Thoracic aorta (tissue), 2 donors: ENCODE data around the gene C6orf89. TPM values are rescaled to one million over a fixed set of nuclear protein-coding genes. Genes with fewer than 3 reads are reported as not detected.
"Not testable (repeated sequence)": the region's sequence is repeated elsewhere in the genome, so short reads cannot be mapped to it uniquely, and the experiment has no call there.

ENCODE experiments used
- ATAC-seq: fragments of 150-250 bp; one replicate; pipeline ENCODE4 v1.8.0; 2017; ENCODE audit warnings: low read depth; ENCODE audit not compliant: insufficient number of reproducible peaks, low FRiP score
- DNase-seq: peaks from one replicate; pipeline ENCODE4 v3.0.0-alpha.2; 2020; ENCODE audit warnings: low spot score
- H3K27ac ChIP-seq, 2 donors: fragments of 200-600 bp; sonication (generic); 1 replicate in 1 of 2; 2 replicates in 1 of 2; pipeline ENCODE4 v1.5.1; 2016; ENCODE audit warnings: mild to moderate bottlenecking in 2 of 2, moderate library complexity in 2 of 2
- H3K27me3 ChIP-seq: fragments of 200-600 bp; sonication (generic); replicated peaks from 2 replicates; pipeline ENCODE4 v1.6.0; 2016; ENCODE audit warnings: mild to moderate bottlenecking; ENCODE audit not compliant: insufficient read depth
- H3K36me3 ChIP-seq: fragments of 200-600 bp; sonication (generic); one replicate; pipeline ENCODE4 v1.5.1; 2016
- H3K4me1 ChIP-seq, 2 donors: fragments of 200-600 bp; sonication (generic); 1 replicate in 1 of 2; 2 replicates in 1 of 2; pipeline versions ENCODE4 v1.5.1 to v1.6.0; 2016; ENCODE audit warnings: low read depth in 2 of 2, mild to moderate bottlenecking in 1 of 2; ENCODE audit not compliant: control insufficient read depth in 1 of 2
- H3K4me3 ChIP-seq: fragments of 200-600 bp; sonication (generic); 2 replicates; pipeline ENCODE4 v1.5.1; 2016; ENCODE audit warnings: mild to moderate bottlenecking
- H3K9me3 ChIP-seq: fragments of 200-600 bp; sonication (generic); 2 replicates; pipeline ENCODE4 v1.5.1; 2016
- total RNA-seq, 2 donors: library from RNA; depleted of rRNA; stranded (reverse); fragments of >200 nt; gene quantifications; one replicate each; pipeline versions ENCODE4 v1.1.0 to v1.2.3, GENCODE V29; 2016
- TF ChIP-seq, protein P1 (sequence below): fragments of 200-600 bp; sonication (generic); IDR thresholded peaks from one replicate; pipeline ENCODE4 v1.5.1; 2019; ENCODE audit warnings: antibody characterized with exemption

Gene C6orf89
- total RNA-seq, 2 donors from 2014 or later: 53.6 to 60.9 TPM

DNA sequence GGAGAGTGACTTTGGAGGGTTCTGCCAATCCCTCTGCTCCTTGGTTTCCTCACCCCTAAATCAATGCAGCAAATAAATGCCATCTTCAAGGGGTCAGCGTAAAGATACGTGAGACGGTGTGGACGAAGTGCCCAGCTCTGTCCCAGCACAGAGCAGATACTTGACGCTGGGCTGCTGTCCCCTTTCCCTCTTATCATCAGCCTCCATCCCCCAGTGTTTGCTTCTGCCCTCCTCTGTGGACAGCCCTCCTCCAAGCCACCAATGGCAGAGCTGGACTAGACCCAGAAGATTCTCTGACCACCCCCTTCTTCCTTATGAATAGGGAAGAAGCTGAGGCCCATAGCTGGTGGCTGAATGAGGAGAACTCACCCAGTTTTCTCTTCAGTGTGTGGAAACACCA, 51.1 kb downstream of the C6orf89 start:
- DNase-seq (no peak), ATAC-seq (no peak)
- TF ChIP-seq, protein P1, sequence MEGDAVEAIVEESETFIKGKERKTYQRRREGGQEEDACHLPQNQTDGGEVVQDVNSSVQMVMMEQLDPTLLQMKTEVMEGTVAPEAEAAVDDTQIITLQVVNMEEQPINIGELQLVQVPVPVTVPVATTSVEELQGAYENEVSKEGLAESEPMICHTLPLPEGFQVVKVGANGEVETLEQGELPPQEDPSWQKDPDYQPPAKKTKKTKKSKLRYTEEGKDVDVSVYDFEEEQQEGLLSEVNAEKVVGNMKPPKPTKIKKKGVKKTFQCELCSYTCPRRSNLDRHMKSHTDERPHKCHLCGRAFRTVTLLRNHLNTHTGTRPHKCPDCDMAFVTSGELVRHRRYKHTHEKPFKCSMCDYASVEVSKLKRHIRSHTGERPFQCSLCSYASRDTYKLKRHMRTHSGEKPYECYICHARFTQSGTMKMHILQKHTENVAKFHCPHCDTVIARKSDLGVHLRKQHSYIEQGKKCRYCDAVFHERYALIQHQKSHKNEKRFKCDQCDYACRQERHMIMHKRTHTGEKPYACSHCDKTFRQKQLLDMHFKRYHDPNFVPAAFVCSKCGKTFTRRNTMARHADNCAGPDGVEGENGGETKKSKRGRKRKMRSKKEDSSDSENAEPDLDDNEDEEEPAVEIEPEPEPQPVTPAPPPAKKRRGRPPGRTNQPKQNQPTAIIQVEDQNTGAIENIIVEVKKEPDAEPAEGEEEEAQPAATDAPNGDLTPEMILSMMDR: no peak
- Histone ChIP-seq H3K27me3 (no peaks in the 10 kb centered on the region), H3K4me1 (no peaks in the 10 kb centered on the region), H3K27ac (no peak overlapping the region), H3K36me3 (no peaks in the 10 kb centered on the region), H3K9me3 (no peaks in the 10 kb centered on the region), H3K4me3 (no peak overlapping the region)

DNA sequence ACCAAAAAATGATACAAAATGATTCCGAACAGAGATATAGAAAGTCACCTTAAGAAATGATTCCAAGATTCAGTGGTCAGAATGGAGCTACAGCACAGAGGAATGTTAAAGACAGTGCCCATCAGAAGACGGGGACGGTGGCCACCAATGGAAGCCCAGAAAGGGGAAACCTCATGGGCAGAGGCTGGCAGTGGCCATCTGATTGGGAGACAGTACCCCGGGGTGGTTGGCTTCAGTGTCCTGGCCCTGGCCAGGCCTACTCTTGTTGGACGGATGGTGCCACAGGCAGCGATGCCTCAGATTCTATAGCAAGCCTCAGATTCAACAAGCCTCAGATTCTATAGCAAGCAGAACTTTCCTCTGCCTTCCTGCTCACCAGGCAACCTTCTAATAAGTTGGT, 52.1 kb downstream of the C6orf89 start:
- no peaks in the 10 kb centered on the region for H3K4me1 ChIP-seq
- no peaks in the 10 kb centered on the region for H3K27me3 ChIP-seq
- DNase-seq (no peak), ATAC-seq (no peak)
- TF ChIP-seq, protein P1: no peak
- no peak overlapping the region for H3K27ac ChIP-seq
- H3K9me3 ChIP-seq: no peaks in the 10 kb centered on the region
- no peak overlapping the region for H3K4me3 ChIP-seq
- H3K36me3 ChIP-seq: no peaks in the 10 kb centered on the region

DNA sequence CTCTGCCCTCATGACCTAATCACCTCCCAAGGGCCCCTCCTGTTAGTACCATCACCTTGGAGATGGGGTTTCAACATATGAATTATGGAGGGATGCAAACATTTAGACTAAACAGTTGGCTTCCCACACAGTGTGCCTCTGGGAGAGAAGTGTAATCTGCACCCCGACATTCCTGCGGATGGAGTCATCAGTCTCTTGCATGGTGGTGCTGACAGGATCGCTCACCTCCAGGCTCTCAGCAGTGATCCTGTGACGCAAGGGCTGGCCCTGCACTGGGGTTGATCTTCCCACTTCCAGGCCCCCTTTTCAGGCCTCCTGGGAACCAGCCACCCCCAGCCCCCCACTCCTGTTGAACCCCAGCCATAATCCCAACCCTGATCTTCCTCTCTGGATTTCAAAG, 52.8 kb downstream of the C6orf89 start:
- TF ChIP-seq, protein P1: no peak
- H3K4me1 ChIP-seq: no peaks in the 10 kb centered on the region
- no peaks in the 10 kb centered on the region for H3K9me3 ChIP-seq
- H3K4me3 ChIP-seq: no peak overlapping the region
- H3K36me3 ChIP-seq: no peaks in the 10 kb centered on the region
- no peak overlapping the region for H3K27ac ChIP-seq
- H3K27me3 ChIP-seq: no peaks in the 10 kb centered on the region
- ATAC-seq: no peak
- no peak for DNase-seq

DNA sequence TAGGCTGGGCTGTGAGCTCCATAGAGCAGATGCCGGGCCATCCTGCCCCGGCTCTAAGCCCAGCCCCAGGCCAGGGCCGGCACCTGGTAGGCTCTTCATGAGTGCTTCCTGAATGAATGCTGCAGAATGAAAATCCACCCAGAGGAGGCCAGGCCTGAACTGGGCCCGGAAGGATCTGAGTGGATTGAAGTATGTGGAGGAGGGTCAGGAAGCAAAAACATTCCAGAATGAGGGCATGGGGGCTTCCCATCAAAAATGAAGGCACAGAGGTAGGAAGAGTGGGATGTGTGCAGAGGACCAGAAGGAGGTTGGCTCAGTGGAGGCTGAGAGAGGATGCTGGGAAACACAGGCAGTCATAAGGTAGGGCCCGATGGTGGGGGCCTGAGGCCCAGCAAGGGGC, 53.3 kb downstream of the C6orf89 start:
- not testable (repeated sequence) for ATAC-seq, H3K27me3 ChIP-seq, H3K9me3 ChIP-seq, H3K36me3 ChIP-seq, H3K4me1 ChIP-seq, H3K27ac ChIP-seq, H3K4me3 ChIP-seq, DNase-seq

DNA sequence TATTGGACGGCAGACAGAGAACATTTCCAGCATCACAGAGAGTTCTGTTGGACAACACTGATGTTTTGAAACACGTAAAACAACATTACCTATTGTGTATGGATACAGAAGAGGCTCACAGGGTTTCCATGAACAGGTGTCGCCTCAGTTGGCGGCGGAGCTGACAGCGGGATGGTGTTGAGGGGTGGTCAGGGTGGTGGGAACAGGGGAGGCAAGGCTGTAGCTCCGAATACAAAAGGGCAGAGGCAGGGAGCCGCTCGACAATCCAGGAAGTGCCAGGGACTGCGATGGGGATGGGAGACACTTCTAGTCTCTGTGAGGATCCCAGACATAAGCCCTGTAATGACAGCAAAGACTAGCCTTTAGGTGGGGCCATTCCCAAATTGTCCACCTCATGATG, 54.3 kb downstream of the C6orf89 start:
- Histone ChIP-seq H3K36me3 (no peaks in the 10 kb centered on the region), H3K27me3 (no peaks in the 10 kb centered on the region), H3K27ac (no peak overlapping the region), H3K4me3 (no peak overlapping the region), H3K9me3 (no peaks in the 10 kb centered on the region), H3K4me1 (no peaks in the 10 kb centered on the region)
- TF ChIP-seq, protein P1: no peak
- no peak for DNase-seq
- no peak for ATAC-seq

DNA sequence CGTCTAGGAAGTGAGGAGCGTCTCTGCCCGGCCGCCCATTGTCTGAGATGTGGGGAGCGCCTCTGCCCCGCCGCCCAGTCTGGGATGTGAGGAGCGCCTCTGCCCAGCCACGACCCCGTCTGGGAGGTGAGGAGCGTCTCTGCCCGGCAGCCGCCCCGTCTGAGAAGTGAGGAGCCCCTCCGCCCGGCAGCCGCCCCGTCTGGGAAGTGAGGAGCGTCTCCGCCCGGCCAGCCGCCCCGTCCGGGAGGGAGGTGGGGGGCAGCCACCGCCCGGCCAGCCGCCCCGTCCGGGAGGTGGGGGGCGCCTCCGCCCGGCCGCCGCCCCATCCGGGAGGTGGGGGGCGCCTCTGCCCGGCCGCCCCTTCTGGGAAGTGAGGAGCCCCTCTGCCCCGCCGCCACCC, 55.8 kb downstream of the C6orf89 start:
- not testable (repeated sequence) for ATAC-seq, DNase-seq, H3K27ac ChIP-seq, H3K27me3 ChIP-seq, H3K9me3 ChIP-seq, H3K36me3 ChIP-seq, H3K4me1 ChIP-seq, H3K4me3 ChIP-seq

DNA sequence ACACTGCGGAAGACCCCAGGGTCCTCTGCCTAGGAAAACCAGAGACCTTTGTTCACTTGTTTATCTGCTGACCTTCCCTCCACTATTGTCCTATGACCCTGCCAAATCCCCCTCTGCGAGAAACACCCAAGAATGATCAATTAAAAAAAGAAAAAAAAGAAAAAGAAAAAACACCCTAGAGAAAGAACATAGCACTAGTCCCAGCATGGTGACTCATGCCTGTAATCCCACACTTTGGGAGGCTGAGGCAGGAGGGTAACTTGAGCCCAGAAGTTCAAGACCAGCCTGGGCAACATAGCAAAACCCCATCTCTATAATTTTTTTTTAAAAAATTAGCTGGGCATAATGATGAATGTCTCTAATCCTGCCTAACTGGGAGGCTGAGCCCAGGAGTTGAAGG, 56.6 kb downstream of the C6orf89 start:
- H3K4me1 ChIP-seq, H3K27ac ChIP-seq, H3K27me3 ChIP-seq, H3K9me3 ChIP-seq, DNase-seq, ATAC-seq, H3K36me3 ChIP-seq, H3K4me3 ChIP-seq: not testable (repeated sequence)
